HEK293T (cell line): ENCODE results near the gene CEND1.

Experiments
- CTCF ChIA-PET: fragments of 350-600 bp; formaldehyde crosslinking; extraction: SDS; loops from one replicate; lab custom pipeline; 2021; ENCODE audit warnings: antibody characterized with exemption, inconsistent platforms; lab: Yijun Ruan, JAX
- POLR2A ChIA-PET: fragments of 350-600 bp; formaldehyde crosslinking; extraction: SDS; loops from one replicate; lab custom pipeline; 2020; ENCODE audit warnings: antibody characterized with exemption, inconsistent platforms; lab: Yijun Ruan, JAX
- DNase-seq: peaks from one replicate; pipeline ENCODE4 v3.0.0; 2012; ENCODE audit warnings: mixed read lengths; ENCODE audit errors: extremely low spot score
- ARNT ChIP-seq: fragments of 450-650 bp; IDR thresholded peaks from 2 replicates; pipeline ENCODE4 v1.6.1; 2017; ENCODE audit warnings: mild to moderate bottlenecking
- BHLHE40 ChIP-seq: fragments of 450-650 bp; IDR thresholded peaks from 2 replicates; pipeline ENCODE4 v1.6.1; 2016; ENCODE audit warnings: mild to moderate bottlenecking, moderate library complexity, borderline replicate concordance
- CTBP1 ChIP-seq: fragments of 450-650 bp; IDR thresholded peaks from 2 replicates; pipeline ENCODE4 v1.6.1; 2016; ENCODE audit warnings: borderline replicate concordance
- ELF4 ChIP-seq: fragments of 450-650 bp; IDR thresholded peaks from 2 replicates; pipeline ENCODE4 v1.6.1; 2017; ENCODE audit warnings: antibody characterized with exemption
- FOXA1 ChIP-seq: fragments of 450-650 bp; IDR thresholded peaks from 2 replicates; pipeline ENCODE4 v1.6.1; 2016; ENCODE audit warnings: mild to moderate bottlenecking
- FOXK2 ChIP-seq: fragments of 450-650 bp; IDR thresholded peaks from 2 replicates; pipeline ENCODE4 v1.6.1; 2016; ENCODE audit warnings: mild to moderate bottlenecking
- FOXM1 ChIP-seq: fragments of 450-650 bp; IDR thresholded peaks from 2 replicates; pipeline ENCODE4 v1.6.1; 2017; ENCODE audit warnings: mild to moderate bottlenecking, borderline replicate concordance
- HDGF ChIP-seq: fragments of 450-650 bp; IDR thresholded peaks from 2 replicates; pipeline ENCODE4 v1.6.1; 2017; ENCODE audit warnings: antibody characterized with exemption, borderline replicate concordance
- L3MBTL2 ChIP-seq: fragments of 450-650 bp; conservative IDR thresholded peaks from 2 replicates; pipeline ENCODE4 v1.6.1; 2016; ENCODE audit warnings: mild to moderate bottlenecking
- LEF1 ChIP-seq: fragments of 450-650 bp; IDR thresholded peaks from 2 replicates; pipeline ENCODE4 v1.6.1; 2017; ENCODE audit warnings: mild to moderate bottlenecking, borderline replicate concordance
- NFRKB ChIP-seq: fragments of 450-650 bp; IDR thresholded peaks from 2 replicates; pipeline ENCODE4 v1.6.1; 2016; ENCODE audit warnings: mild to moderate bottlenecking, moderate library complexity
- SP1 ChIP-seq: fragments of 450-650 bp; IDR thresholded peaks from 2 replicates; pipeline ENCODE4 v1.6.1; 2017
- SUZ12 ChIP-seq: fragments of 450-650 bp; IDR thresholded peaks from 2 replicates; pipeline ENCODE4 v1.6.1; 2016; ENCODE audit warnings: mild to moderate bottlenecking
- TARDBP ChIP-seq: fragments of 450-650 bp; IDR thresholded peaks from 2 replicates; pipeline ENCODE4 v1.6.1; 2016
- ZNF384 ChIP-seq: fragments of 450-650 bp; IDR thresholded peaks from 2 replicates; pipeline ENCODE4 v1.6.1; 2016
- TF ChIP-seq, protein P1 (sequence below): fragments of 450-650 bp; IDR thresholded peaks from 2 replicates; pipeline ENCODE4 v1.6.1; 2016

Gene CEND1

DNA sequence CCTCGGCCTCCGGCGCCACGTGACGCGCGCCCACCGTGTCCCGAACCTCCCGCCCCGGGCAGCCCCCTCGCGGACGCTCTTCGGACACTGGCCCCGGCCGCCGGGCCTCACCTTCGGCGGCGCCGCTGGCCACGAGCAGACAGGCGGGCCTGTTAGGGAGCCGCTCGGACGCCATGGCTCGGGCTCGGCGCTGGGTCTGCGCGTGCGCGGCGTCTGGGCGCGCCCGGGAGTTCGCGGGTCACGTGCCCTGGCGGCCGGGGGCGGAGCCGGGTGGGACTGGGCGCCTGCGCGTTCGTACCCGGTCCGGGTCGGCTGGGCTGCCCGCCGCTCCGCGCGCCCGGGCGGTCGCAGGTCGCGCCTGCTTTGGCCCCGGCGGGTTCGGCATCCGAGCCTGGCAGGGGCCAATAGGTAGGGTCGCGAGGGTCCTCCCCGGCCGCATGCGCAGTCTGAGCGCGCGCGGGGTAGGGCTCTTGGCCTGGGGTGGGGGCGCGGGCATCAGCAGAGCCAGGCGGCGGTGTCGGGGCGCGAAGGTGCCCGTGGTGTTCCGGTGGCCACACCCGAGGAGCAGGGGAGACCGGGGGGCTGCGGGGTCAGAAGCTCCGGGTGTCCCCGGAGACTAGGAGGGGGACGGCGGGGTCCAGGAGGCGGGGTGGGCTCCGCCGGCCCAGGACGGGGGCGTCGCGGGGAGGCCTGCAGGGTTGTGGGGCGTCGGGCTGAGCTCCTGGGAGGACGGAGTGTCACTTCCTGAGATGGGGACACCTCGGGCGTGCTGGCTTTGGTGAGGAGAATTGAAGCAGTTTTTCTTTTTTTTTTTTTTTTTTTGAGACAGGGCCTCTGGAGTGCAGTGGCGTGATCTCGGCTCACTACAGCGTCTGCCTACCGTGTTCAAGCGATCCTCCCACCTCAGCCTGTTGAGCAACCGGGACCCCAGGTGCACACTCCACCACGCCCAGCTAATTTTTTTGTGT is 12.3 kb downstream of the CEND1 start, which contains the start of gene GATD1:
TSS of gene GATD1 (minus strand) at position 200 of the 968 bp plus-strand sequence. CDS start at position 175, 25 bp downstream.
- CTCF ChIA-PET, result interaction anchor here (0.7 kb wide), 1 partner anchor 12 kb away, joined by 3 read pairs; the partner anchor contains the start of gene CEND1
- DNase-seq, result peak; percentile 99
- TF ChIP-seq HDGF (no peak), ARNT (0 out of 2 replicates have a peak, but pooled peaks have one; percentile 32), LEF1 (peak; percentile 56; the same call in 1 of the 2 replicates), SP1 (no peak), ZNF384 (peak; percentile 63; the same call in 1 of the 2 replicates), FOXM1 (0 out of 2 replicates have a peak, but pooled peaks have one; percentile 8)
- POLR2A ChIA-PET, result interaction anchor here (0.6 to 2.4 kb wide), 19 partner anchors 9 to 202 kb away, joined by 3 to 20 read pairs (median 5); partner anchors contain the start of genes CEND1, PHRF1, PIDD1 and PNPLA2

DNA sequence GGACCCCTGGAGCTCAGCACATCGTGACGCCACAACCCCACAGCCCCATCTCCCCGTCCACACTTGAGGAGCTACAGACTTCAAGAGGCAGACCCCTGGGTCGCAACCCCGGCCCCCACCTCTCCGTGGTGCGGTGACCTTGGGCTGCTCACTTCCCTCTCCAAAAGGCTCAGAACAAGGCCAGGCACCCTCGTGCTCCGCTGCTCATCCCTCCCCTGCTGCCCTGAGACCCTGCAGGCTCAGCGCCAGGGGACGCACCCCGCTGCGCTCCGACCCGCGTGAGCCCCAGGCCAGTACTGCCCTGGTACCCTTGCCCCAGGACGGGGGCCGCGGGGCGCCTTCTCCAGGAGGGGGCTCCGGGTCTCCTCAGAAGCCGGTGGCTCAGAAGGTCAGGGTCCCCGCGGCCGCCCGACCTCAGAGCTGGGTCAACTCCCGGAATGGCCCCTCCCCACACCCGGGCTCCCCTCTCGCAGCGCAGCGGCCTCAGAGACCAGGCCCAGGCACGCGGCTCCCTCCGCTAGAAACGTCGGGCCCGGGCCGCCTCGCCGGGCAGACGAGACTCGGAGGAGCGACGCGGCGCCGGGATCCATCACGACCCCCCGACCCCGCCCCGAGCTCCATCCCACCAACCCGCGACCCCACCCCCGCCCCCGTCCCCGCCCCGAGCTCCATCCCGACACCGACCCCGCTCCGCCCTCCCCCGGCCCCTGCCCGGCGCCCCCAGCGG is 13.2 kb downstream of the CEND1 start:
- ChIA-PET POLR2A (interaction anchor here (0.6 to 2.4 kb wide), 18 partner anchors 9 to 201 kb away, joined by 3 to 20 read pairs (median 5); partner anchors contain the start of genes CEND1, PHRF1, PIDD1 and PNPLA2), CTCF (no interaction called here)
- TF ChIP-seq L3MBTL2 (peak; percentile 49; the same call in 1 of the 2 replicates), TARDBP (no peak)
- DNase-seq, result peak; percentile 58

DNA sequence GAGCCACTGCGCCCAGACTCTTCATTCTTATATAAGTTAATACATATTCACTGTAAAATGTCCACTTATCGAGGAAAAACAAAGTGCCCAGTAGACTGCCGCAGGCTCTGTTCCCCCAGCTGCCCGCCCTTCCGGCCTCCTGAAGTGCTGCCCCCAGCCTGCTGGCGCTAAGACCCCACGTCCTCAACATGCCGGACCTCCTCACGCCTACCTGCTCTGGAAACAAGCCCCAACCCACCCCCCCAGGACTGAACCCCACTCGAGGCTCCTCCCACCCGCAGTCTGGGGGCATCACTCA is 13.7 kb downstream of the CEND1 start:
- DNase-seq, result no peak
- no peak for TF ChIP-seq ARNT
- no peak for TF ChIP-seq TARDBP
- no peak for TF ChIP-seq FOXM1
- no peak for TF ChIP-seq NFRKB
- no peak for TF ChIP-seq SUZ12
- no peak for TF ChIP-seq ZNF384
- TF ChIP-seq, protein P1, sequence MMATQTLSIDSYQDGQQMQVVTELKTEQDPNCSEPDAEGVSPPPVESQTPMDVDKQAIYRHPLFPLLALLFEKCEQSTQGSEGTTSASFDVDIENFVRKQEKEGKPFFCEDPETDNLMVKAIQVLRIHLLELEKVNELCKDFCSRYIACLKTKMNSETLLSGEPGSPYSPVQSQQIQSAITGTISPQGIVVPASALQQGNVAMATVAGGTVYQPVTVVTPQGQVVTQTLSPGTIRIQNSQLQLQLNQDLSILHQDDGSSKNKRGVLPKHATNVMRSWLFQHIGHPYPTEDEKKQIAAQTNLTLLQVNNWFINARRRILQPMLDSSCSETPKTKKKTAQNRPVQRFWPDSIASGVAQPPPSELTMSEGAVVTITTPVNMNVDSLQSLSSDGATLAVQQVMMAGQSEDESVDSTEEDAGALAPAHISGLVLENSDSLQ, result no peak
- no peak for TF ChIP-seq L3MBTL2
- no peak for TF ChIP-seq FOXA1
- ChIA-PET POLR2A (interaction anchor here (0.7 to 2.4 kb wide), 11 partner anchors 8 to 200 kb away, joined by 3 to 20 read pairs (median 5); partner anchors contain the start of genes PHRF1 and PIDD1), CTCF (no interaction called here)

DNA sequence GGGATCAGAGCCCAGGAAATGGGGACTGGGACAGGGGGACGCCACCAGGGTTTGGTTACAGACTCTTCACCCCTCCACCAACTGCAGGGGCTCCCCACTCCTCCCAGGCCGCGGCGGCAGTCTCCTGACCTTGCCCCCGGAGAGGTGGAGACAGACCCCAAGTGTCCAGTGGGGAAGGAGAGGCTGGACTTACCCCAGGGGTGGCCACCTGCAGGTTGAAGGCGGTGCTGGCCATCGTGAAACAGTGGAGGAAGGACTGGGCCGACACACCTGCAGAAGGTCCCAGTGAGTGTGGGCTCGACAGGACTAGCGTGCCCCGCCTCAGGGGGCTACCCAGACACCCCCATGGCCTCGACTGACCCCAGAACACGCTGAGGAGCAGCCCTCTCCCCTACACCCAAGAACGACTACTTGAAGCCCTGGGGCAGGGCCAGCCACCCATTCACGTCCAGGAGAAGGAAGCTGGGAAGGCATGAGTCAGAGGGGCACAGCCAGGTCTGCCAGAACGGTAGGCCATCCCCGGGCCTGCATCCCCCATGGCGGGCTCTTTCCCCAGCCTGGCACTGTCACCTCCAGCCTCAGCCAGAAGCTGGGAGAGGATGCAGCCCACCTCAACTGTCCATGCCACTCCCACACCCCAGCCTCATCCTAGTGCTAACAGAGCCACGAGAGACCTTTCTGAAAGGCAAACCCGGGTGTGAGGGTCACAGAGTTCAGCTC is 14.9 kb downstream of the CEND1 start:
- TF ChIP-seq FOXK2 (no peak), SP1 (no peak), BHLHE40 (no peak), HDGF (no peak), NFRKB (no peak), L3MBTL2 (no peak), ZNF384 (no peak), FOXA1 (no peak), FOXM1 (no peak), TARDBP (no peak), CTBP1 (no peak), SUZ12 (no peak), LEF1 (no peak), ELF4 (no peak), ARNT (no peak)
- TF ChIP-seq, protein P1, result no peak
- CTCF ChIA-PET, result no interaction called here
- POLR2A ChIA-PET, result interaction anchor here (2.2 to 2.4 kb wide), 3 partner anchors 11 to 29 kb away, joined by 4 to 20 read pairs (median 14); partner anchors contain the start of gene PIDD1
- no peak for DNase-seq

DNA sequence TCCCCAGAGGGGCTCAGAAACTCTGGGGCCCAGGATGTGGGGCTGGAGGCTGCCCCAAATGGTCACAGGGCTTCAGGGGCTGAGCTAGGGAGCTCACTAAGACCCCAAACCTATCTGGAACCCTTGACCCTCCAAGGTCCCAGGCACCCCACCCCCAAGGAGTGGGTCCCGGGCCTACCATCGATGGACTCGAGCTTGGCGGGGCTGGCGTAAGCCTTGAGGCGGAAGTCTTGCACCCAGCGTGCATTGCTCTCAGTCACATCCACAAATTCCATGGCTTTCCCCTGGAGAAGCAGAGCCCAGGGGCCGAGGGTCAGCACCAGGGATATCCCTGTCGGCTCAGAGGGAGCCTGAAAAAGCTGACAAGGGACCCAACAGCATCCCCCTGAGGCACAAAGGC is 16.1 kb downstream of the CEND1 start:
- ChIA-PET CTCF (no interaction called here), POLR2A (no interaction called here)
- DNase-seq, result no peak
- TF ChIP-seq FOXK2, result no peak
- TF ChIP-seq ZNF384, result no peak
- no peak for TF ChIP-seq L3MBTL2
- no peak for TF ChIP-seq TARDBP
- TF ChIP-seq, protein P1, result no peak
- TF ChIP-seq NFRKB, result no peak
- no peak for TF ChIP-seq SP1
- no peak for TF ChIP-seq FOXA1

DNA sequence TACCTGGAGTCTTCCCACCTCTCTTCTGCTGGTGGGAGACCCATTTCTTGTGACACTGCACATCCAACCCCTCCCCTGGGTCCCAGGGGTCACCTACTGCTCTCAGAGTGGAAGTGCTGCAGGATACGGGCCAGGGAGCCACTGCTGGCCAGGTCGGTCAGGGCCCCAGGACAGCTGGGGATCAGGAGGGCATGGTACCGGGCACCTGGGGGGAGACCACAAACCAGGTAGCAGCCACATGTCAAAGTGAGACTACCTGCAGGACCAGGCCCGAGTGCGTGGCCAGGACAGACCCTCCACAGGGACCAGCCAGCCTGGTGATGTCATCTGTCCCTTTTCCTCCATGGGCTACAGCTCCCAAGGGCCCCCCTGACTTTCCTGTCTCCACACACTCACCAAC is 16.5 kb downstream of the CEND1 start:
- POLR2A ChIA-PET, result no interaction called here

More for the DNA sequence above, 16.5 kb downstream of the CEND1 start:
- DNase-seq, result no peak
- CTCF ChIA-PET, result no interaction called here
- TF ChIP-seq LEF1, result no peak
- no peak for TF ChIP-seq SUZ12
- no peak for TF ChIP-seq TARDBP
- TF ChIP-seq L3MBTL2, result no peak
- TF ChIP-seq, protein P1, result no peak
- TF ChIP-seq FOXK2, result no peak
